K562 (cell line): ENCODE measurements around the gene KAZN. TPM values are rescaled to one million over a fixed set of nuclear protein-coding genes. Genes with fewer than 3 reads are reported as not detected.

Experiments used
- ATAC-seq: fragments of 200-7000 bp; cut with Tn5 transposase; 3 replicates; pipeline ENCODE4 v1.9.1; 2020; ENCODE audit warnings: moderate library complexity
- BruUV-seq: library from RNA; stranded (reverse); fragments of 400-500 nt; replicated peaks from 2 replicates; lab custom pipeline; 2021; lab: Mats Ljungman, UMichigan
- CTCF ChIA-PET: fragments of 300-600 bp; formaldehyde crosslinking; extraction: SDS; loops from one replicate; lab custom pipeline; 2021; ENCODE audit warnings: low intra/inter-chr PET ratio; lab: Yijun Ruan, JAX
- POLR2A ChIA-PET: fragments of 300-600, 350-650 bp; sonication (Branson Sonifier 250); formaldehyde crosslinking; extraction: SDS; loops from one replicate; lab custom pipeline; 2021; ENCODE audit warnings: antibody characterized with exemption, inconsistent platforms; lab: Yijun Ruan, JAX
- DNase-seq, 4 experiments: peaks; one replicate each; pipeline versions ENCODE4 v3.0.0 to v3.0.0-alpha.2; 2011 to 2018; ENCODE audit warnings: low spot score in 3 of 4, mixed read lengths in 3 of 4; ENCODE audit errors: extremely low read depth in 1 of 4
- FAIRE-seq: peaks from 2 replicates; lab custom pipeline; 2011; peaks lifted over from hg19 to GRCh38; lab: Jason Lieb, UNC
- H2AFZ ChIP-seq: 2 replicates; pipeline ENCODE4 v1.6.0; 2011; ENCODE audit warnings: low read depth, low read length, control low read depth, inconsistent platforms
- H3K27ac ChIP-seq: fragments of 200-600 bp; 3 replicates; pipeline ENCODE4 v1.8.0; 2011; ENCODE audit warnings: low read depth, mild to moderate bottlenecking, control low read depth, inconsistent platforms, low read length, moderate library complexity, mixed read lengths; ENCODE audit errors: extremely low read depth
- H3K27me3 ChIP-seq, 2 experiments: fragments of 300-600 bp in 1 of 2; 2 replicates in 1 of 2; 3 replicates in 1 of 2; pipeline versions ENCODE4 v1.6.0 to v1.8.0; 2011; ENCODE audit warnings: inconsistent platforms in 2 of 2, low read length in 2 of 2, mild to moderate bottlenecking in 1 of 2, mixed read lengths in 1 of 2, moderate library complexity in 1 of 2; ENCODE audit not compliant: control insufficient read depth in 2 of 2, insufficient read depth in 2 of 2
- H3K36me3 ChIP-seq: fragments of 300-600 bp; 3 replicates; pipeline ENCODE4 v1.8.0; 2011; ENCODE audit warnings: mild to moderate bottlenecking, low read length, inconsistent platforms; ENCODE audit not compliant: control insufficient read depth, insufficient read depth
- H3K4me1 ChIP-seq, 2 experiments: fragments of 200-600 bp in 1 of 2; replicated peaks in 1 of 2; 2 replicates in 1 of 2; 3 replicates in 1 of 2; pipeline versions ENCODE4 v1.5.1 to v1.8.0; 2011; ENCODE audit warnings: inconsistent platforms in 2 of 2, low read length in 2 of 2, mild to moderate bottlenecking in 1 of 2, mixed read lengths in 1 of 2, moderate library complexity in 1 of 2; ENCODE audit not compliant: control insufficient read depth in 2 of 2, insufficient read depth in 2 of 2
- H3K4me2 ChIP-seq: 2 replicates; pipeline ENCODE4 v1.6.1; 2011; ENCODE audit warnings: low read length, control low read depth, inconsistent platforms, mixed read lengths; ENCODE audit not compliant: insufficient read depth
- H3K4me3 ChIP-seq: fragments of 200-600 bp; sonication (generic), shearing (Covaris generic); 2 replicates; pipeline ENCODE4 v1.5.1; 2016; ENCODE audit warnings: control low read depth, inconsistent platforms
- H3K79me2 ChIP-seq: fragments of 200-600 bp; 3 replicates; pipeline ENCODE4 v1.8.0; 2011; ENCODE audit warnings: low read length, inconsistent platforms; ENCODE audit not compliant: control insufficient read depth, insufficient read depth
- H3K9ac ChIP-seq, 2 experiments: 2 replicates each; pipeline versions ENCODE4 v1.6.0 to v1.6.1; 2011; ENCODE audit warnings: low read depth in 2 of 2, low read length in 2 of 2, control low read depth in 1 of 2, inconsistent platforms in 1 of 2, mild to moderate bottlenecking in 1 of 2, mixed read lengths in 1 of 2; ENCODE audit not compliant: insufficient read depth in 1 of 2
- H3K9me1 ChIP-seq: one replicate; pipeline ENCODE4 v1.6.0; 2011; ENCODE audit warnings: inconsistent platforms, mild to moderate bottlenecking, low read length, moderate library complexity; ENCODE audit not compliant: control insufficient read depth, insufficient read depth
- H3K9me3 ChIP-seq: replicated peaks from 2 replicates; pipeline ENCODE4 v1.5.1; 2011; ENCODE audit warnings: low read depth, low read length, inconsistent platforms; ENCODE audit not compliant: control insufficient read depth, insufficient read depth
- H4K20me1 ChIP-seq: replicated peaks from 2 replicates; pipeline ENCODE4 v1.6.1; 2011; ENCODE audit warnings: low read length, inconsistent platforms, mixed read lengths; ENCODE audit not compliant: control insufficient read depth, insufficient read depth
- RBM25 ChIP-seq: fragments of 200-400 bp; formaldehyde crosslinking; IDR thresholded peaks from 2 replicates; pipeline ENCODE4 v1.6.1; 2018; ENCODE audit warnings: low read length, low read depth, moderate library complexity; ENCODE audit not compliant: severe bottlenecking
- SIRT6 ChIP-seq: IDR thresholded peaks from one replicate; pipeline ENCODE4 v1.6.1; 2012; ENCODE audit warnings: low read depth, mild to moderate bottlenecking, control low read depth, inconsistent platforms, low read length, moderate library complexity
- WGBS: fragments of 100-300 bp; shearing (Covaris generic); methylation state at CpG from one replicate; pipeline ENCODE4 v1.1.6; 2016; ENCODE audit warnings: low coverage, mixed read lengths; ENCODE audit not compliant: insufficient coverage; ENCODE audit errors: missing lambda C conversion rate; 5-methylcytosine and 5-hydroxymethylcytosine counted together
- in situ Hi-C: fragments of 300-500 bp; cut with MboI; formaldehyde crosslinking; loops from 4 replicates; pipeline ENCODE4 v1.15.0; 2018; ENCODE audit warnings: inconsistent platforms, mixed read lengths
- intact Hi-C: fragments of 100-400 bp; cut with micrococcal nuclease; formaldehyde crosslinking; loops from 2 replicates; pipeline ENCODE4 v1.14.2; 2022
- polyA plus RNA-seq, 8 experiments: library from polyadenylated mRNA; depleted of rRNA in 4 of 8; stranded (reverse) in 5 of 8; unstranded in 3 of 8; fragments of >200 nt; fragmentation: Nextera tagmentation in 2 of 8; fragmentation: Illumina TruSeq in 1 of 8; extraction: Ambion mirVana in 2 of 8; extraction: Trizol in 1 of 8; gene quantifications; 2 replicates each; pipeline versions ENCODE4 v1.2.1 to v1.2.3, GENCODE V29; 2011 to 2014; ENCODE audit warnings: inconsistent platforms in 1 of 8, missing spikeins in 1 of 8
- total RNA-seq, 7 experiments: library from RNA; depleted of rRNA in 6 of 7; stranded (reverse); fragments of >200 nt in 6 of 7; fragmentation: Illumina TruSeq in 2 of 7; extraction: Trizol in 2 of 7; gene quantifications; 2 replicates each; pipeline versions ENCODE4 v1.2.1 to v1.2.3, GENCODE V29; 2011 to 2021; ENCODE audit warnings: low replicate concordance in 1 of 7

KAZN gene
- total and polyA plus RNA-seq, 9 of the 15 experiments (the other 6 are each of a cell fraction or from before 2014, with no cell fraction given), result 2.1 to 21.6 (median 5.4) TPM

GRCh38 chr1:15128077-15128476 lies 529.6 kb downstream of the KAZN start:
- Histone ChIP-seq H3K9ac (no peak overlapping the region), H2AFZ (no peak overlapping the region), H3K9me1 (no peaks in the 10 kb centered on the region), H3K4me3 (no peak overlapping the region), H3K9me3 (no peaks in the 10 kb centered on the region), H3K4me1 (peaks cover 0 to 4% of the 10 kb centered on the region in 2 experiments; a peak in 1 of 5 replicates), H4K20me1 (peaks cover 11% of the 10 kb centered on the region), H3K79me2 (no peaks in the 10 kb centered on the region), H3K27me3 (peaks cover 4 to 38% of the 10 kb centered on the region in 2 experiments; a peak in 3 of 5 replicates), H3K36me3 (no peaks in the 10 kb centered on the region), H3K27ac (no peak overlapping the region), H3K4me2 (no peak overlapping the region)
- TF ChIP-seq SIRT6, result no peak
- TF ChIP-seq RBM25, result peak; percentile 84
- ChIA-PET POLR2A (interaction anchor here (1.0 to 1.9 kb wide), 2 partner anchors 12 to 142 kb away, joined by 3 to 6 read pairs; no protein-coding TSS in a partner anchor), CTCF (interaction anchor here (0.7 to 4.1 kb wide), 5 partner anchors 79 to 373 kb away, joined by 3 to 39 read pairs (median 3); no protein-coding TSS in a partner anchor)
- no TSS peak for BruUV-seq
- in situ Hi-C loops (loop anchor here (10.0 kb wide), 2 partner anchors 147 to 297 kb away; no protein-coding TSS in a partner anchor), intact Hi-C loops (loop anchor here (1.0 kb wide), 2 partner anchors 144 to 176 kb away; no protein-coding TSS in a partner anchor)
- WGBS, result 17% methylated on average over 6 of the region's 6 CpGs
- no peak for DNase-seq
- no peak for FAIRE-seq
- ATAC-seq, result no peak
